ENCODE data around the gene UBE2QL1.

UBE2QL1 gene

DNA sequence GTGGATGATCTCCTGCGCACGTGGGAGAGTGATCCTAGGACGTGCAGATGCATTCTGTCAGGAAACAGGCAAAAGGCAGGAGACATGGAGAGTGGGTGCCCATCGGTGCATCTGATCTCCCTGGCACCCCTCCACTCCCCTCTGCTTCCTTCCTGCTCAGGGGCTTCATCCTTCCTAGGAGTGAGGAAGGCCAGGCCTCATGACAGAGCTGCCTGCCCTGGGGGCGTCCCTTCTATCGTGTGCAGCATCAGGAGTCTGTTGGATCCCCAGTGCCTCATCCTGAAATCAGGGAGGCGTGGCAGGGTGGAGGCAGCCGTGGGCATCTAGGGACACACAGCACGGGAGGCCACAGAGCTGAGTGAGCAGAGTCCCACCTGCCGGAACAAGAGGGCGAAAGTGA is 30.1 kb downstream of the UBE2QL1 start:
- DNase-seq (ENCODE audit: low read depth, low spot score), result no peak

DNA sequence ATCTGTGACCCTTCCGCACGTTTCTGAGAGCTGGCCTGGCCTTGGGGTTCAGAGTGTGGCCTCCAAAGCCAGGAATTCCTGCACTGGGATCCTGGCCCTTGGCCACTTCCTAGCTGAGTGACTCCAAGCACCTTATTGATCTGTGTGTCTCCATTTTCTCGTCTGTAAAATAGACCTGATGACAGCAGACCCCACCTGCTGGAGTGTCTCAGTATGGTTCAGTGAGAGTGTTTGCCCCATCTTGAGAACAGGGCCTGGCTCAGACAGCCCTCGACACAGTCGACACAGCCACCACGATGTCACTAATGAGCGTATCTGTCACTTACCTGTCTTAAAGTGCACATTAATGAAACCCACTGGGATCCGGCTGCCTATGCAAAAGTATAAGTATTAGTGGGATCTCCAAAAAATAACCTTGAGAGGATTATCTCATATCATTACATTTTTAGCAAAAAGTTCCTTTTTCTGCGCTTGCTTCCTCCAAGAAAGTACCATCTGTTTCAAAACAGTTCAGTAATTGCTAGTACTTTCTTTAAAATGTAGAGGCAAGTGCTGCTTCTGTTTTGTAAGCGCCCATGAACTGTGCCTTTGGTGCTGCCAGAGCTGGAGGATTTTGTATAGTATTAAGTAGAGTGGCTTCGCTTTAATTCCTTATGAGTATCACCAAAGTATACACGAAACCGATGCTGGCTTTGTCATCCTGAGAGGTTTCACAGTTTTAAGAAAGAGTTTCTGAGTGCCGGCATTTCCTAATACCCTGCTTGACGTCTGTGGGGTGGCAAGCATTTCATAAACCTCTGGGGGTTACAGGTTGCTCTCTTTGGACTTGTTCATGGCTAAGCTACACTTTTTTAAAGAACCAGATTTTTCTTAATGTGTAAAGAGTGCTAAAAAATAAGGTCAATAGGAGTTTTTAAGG is 31.7 kb downstream of the UBE2QL1 start:
- no peak for DNase-seq (ENCODE audit: low read depth, low spot score)

- no peak for DNase-seq (ENCODE audit: low read depth, low spot score)
Measured at GRCh38 chr5:6482735-6483134, 34.1 kb downstream of the UBE2QL1 start.

DNA sequence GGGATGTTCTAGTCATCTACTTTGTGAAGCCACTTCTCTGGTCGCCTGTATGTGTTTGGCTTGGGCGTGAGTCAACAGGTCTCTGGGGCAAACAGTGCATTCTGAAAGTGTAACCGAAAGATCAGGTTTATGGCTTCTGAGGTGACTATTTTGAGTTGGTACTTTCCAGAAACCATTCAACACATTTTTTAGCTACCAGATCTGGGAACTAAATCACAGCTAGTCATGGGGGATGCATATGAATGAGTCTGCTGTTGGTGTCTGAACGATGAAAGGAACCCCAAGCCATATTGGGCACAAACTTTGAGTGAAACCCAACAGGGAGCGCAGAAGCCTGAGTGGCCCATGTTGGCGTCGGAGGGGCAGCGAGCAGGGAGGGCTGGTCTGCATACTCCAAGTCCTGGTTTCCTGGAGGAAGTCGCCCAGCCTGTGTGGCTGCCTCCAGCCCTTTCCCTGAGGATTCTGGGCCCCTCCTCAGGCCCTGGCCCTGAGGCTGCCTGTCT is 35.3 kb downstream of the UBE2QL1 start:
- no peak for DNase-seq (ENCODE audit: low read depth, low spot score)

DNA sequence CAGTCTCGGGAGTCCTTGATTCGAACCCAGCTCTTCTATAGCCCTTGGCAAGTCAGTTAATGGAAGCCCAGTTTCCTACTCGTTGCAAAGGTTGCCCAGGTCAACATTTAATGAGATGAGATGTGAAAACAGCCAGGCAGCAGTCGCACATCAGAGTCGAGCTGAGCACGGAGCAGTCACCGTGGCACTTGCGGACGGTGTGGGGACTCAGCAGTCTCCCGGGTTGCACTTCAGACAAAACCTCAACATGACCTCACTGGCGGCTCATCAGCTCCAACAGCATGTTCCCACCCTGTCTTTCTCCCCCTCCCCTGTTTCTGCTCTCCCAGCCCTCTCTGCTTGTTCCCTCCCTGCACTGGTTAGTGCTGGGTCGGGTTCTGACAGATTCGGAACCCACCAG is 35.8 kb downstream of the UBE2QL1 start:
- DNase-seq (ENCODE audit: low read depth, low spot score), result no peak

DNA sequence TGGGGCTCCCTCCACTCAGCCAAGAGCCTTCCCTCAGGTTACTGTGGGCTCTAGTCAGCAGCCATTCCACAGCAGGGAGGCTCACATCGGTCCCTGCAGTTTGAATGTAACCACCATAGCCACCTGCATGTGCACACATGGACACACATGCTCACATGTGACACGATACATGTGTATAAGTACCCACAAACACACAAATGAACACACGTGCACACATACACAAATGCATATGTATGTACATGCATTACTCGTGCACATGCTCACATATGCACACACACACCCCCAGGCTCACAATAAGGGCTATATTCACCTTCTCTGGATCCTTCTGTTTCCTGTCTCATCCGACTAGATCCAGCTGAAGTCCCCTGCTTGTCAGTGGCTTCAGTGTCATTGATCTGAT is 36.2 kb downstream of the UBE2QL1 start:
- DNase-seq (ENCODE audit: low read depth, low spot score), result no peak

DNA sequence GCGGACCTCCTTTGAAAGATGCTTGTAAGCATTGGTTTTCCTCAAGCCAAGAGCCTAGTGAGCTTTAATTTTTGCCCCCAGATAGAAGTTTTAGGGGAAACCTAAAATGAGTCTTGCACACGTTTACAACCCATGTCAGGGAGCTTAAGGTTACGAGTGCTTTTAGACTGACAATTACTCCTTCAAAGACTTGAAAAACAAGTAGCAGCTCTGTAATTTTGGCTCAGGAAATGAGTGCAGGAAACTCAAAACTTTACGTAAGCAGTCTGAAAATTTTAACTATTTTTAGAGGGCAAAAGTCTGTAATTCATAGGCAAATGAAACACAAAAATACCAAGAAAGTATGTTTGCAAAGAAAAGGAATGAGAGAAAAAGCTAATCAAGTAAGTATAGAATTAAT is 36.8 kb downstream of the UBE2QL1 start:
- DNase-seq (ENCODE audit: low read depth, low spot score), result no peak

- no peak for DNase-seq (ENCODE audit: low read depth, low spot score)
Measured at GRCh38 chr5:6486074-6486473, 37.4 kb downstream of the UBE2QL1 start.

DNA sequence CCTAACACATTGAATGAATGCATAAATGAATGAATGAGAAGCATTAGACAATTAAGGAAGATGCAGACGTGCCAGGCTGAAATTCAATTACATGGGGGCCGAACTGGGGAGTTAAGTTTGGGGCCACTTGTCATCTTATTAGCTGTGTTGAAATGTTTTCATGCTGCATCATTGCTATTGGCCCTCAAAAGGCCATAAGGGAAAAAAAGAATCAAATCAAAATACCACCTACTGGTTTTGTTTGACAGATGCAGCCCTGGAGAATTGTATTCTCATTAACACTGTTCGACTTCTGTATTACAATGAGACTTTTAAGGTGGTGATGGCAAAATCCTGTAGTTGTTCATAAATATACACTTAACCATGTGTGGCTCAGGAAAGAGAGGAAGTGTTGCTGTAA is 38.4 kb downstream of the UBE2QL1 start:
- DNase-seq (ENCODE audit: low read depth, low spot score), result no peak

DNA sequence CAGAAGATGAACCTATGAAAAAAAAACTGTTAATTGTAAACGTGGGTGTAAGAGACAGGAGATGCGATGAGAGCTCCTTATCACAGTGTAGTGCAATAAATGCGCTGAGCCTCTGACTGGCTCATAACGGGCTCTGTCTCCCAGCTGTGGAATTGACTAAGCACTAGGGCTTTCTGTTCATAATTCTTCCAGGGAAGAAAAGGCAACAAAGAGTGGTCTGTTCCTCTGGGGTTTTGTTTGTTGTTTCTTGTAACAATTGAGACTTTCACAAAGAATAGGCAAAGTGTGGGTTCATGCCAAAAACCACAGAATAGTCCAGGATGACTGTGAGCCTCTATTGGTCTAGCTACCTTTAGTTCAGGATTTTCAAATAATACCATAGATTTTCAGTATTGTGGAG is 39.4 kb downstream of the UBE2QL1 start:
- no peak for DNase-seq (ENCODE audit: low read depth, low spot score)

- no peak for DNase-seq (ENCODE audit: low read depth, low spot score)
Measured at GRCh38 chr5:6489643-6490185, 41.1 kb downstream of the UBE2QL1 start.

DNA sequence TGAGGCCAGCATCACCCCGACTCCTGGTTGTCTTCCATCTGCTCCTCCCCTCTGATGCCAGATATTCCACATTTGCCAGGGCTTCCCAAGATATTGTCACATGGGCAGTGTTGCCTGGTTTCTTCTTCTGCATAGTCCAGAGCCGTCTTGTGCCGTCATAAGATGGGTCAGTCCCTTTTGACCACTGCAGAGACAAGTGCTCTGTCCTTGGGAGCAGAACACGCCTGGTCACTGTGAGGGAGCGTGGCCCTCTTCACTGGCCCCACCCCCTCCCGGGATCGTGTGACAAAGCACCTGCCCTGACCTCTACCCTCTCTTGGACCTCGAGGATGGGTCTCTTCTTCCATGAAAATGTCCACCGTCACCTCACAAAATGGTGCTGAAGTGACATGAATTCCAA is 41.6 kb downstream of the UBE2QL1 start:
- no peak for DNase-seq (ENCODE audit: low read depth, low spot score)

DNA sequence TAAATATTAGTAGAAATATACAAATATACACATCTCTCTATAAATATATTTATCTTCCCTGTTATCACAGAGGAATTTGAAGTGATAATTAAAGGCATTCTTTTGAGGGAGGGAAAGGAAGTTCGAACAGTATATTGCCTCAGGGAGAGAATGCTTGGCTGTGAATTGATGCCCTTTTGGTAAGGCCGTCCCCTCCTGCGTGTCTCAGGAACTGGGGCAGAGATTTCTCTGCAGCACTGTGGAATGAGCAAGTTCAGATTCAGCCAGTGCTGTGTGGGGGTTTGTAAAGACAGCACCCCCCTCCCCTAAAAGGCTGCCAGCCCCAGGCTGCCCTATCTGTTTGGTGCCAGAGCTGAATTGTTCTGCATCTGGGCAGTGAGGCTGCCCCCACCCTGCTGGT is 42.0 kb downstream of the UBE2QL1 start:
- DNase-seq (ENCODE audit: low read depth, low spot score), result no peak

GRCh38 chr5:6491196-6491918 is 42.7 kb downstream of the UBE2QL1 start:
- no peak for DNase-seq (ENCODE audit: low read depth, low spot score)

- DNase-seq (ENCODE audit: low read depth, low spot score), result no peak
Measured at GRCh38 chr5:6491919-6492290, 43.2 kb downstream of the UBE2QL1 start.

DNA sequence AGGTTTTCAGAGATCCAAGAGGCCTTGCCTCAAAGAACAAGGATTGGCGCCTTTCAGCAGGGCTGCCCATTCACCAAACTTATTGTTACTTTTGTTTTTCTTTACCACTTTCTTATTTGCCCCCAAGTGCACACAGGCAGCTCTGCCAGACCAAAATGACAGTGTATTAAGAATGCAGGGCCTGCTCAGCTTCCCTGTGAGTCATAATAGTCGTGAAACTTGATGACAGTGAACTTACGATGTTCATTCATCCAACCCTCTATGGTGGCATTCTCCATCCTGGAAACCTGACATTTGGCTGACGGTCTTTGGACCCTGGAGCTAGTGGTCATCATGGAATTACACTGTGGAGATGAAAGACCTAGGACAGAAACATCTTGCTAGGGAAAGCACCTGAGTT is 44.3 kb downstream of the UBE2QL1 start:
- DNase-seq (ENCODE audit: low read depth, low spot score), result no peak

DNA sequence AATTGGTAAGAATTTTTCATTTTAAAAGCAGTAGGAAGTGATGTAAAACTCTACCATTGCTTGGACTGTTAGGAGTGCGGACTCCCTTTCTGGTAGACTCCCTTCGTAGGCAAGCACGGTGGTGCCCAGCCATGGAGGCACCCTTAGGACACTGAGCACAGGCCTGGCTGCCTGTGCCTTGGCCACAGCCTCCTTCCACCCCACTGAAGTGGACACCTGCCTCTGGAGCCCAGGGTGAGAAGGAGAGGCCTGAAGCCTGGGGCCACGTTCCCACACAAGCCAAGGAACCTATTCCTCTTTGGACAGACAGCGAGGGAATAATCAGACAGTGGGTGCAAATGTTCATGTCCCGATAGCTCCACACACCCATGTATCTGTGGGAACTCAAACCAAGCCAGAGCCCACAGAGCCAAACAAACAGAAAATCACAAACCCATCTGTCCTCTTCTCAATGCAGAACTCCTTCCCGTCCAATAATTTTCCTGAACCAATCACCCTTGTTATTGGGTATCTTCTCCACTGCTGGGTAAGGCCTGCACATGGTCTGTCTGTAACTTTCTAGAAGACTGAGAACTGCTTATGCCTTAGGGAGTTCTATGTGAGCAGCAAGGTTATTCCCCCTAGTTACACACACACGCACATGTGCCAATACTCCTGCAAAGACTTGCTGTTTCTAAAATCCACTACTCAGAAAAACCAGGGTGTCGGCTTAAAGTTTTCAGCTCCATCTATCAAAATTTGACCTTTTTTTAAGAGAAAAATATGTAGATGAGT is 45.2 kb downstream of the UBE2QL1 start:
- DNase-seq (ENCODE audit: low read depth, low spot score), result no peak

GRCh38 chr5:6494939-6495338 is 46.3 kb downstream of the UBE2QL1 start:
- DNase-seq (ENCODE audit: low read depth, low spot score), result no peak

GRCh38 chr5:6495433-6496206 is 47.0 kb downstream of the UBE2QL1 start:
- no peak for DNase-seq (ENCODE audit: low read depth, low spot score)

GRCh38 chr5:6496207-6496584 is 47.5 kb downstream of the UBE2QL1 start:
- DNase-seq (ENCODE audit: low read depth, low spot score), result no peak

DNA sequence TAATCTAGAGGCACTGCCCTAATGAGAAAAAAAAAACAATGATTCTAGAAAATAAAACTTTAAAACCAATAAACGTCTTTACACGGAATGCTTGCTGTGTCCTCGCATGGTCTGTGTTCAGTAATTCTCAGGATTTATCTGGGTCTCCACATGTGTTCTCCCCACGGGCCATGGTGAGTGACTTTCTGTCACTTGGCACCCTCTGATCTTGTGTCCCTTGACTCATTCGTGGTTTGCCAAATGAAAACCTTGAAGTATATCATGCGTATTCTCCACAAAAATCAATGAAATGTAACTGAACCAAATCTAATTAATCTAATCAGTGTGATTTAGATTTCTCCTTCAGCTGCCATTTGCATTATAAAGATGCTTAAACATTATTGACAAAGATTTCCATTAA is 48.0 kb downstream of the UBE2QL1 start:
- DNase-seq (ENCODE audit: low read depth, low spot score), result no peak
